PC-9 (cell line): ENCODE measurements around the gene PITPNC1. TPM values are rescaled to one million over a fixed set of nuclear protein-coding genes. Genes with fewer than 3 reads are reported as not detected.

Source experiments
- BruUV-seq: library from RNA; stranded (reverse); fragments of 400-500 nt; replicated peaks from 2 replicates; lab custom pipeline; 2021; lab: Mats Ljungman, UMichigan
- CTCF ChIA-PET: fragments of 300-600 bp; sonication (Branson Sonifier 250); formaldehyde crosslinking; loops from one replicate; lab custom pipeline; 2022; ENCODE audit warnings: antibody characterized with exemption; lab: Charles Lee
- POLR2A ChIA-PET: fragments of 300-600 bp; sonication (Branson Sonifier 250); formaldehyde crosslinking; loops from one replicate; lab custom pipeline; 2022; ENCODE audit warnings: antibody characterized with exemption; ENCODE audit not compliant: unreplicated experiment; lab: Charles Lee
- DNase-seq, 2 experiments: peaks; one replicate each; pipeline versions ENCODE4 v3.0.0 to v3.0.0-alpha.2; 2015 to 2022; ENCODE audit warnings: mixed read lengths in 1 of 2
- H2AFZ ChIP-seq: fragments of 200-600 bp; sonication (generic); 2 replicates; pipeline ENCODE4 v1.8.1; 2017; ENCODE audit warnings: antibody characterized with exemption
- H3F3A ChIP-seq: fragments of 200-600 bp; sonication (generic); 2 replicates; pipeline ENCODE4 v1.8.1; 2017; ENCODE audit warnings: antibody characterized with exemption, mild to moderate bottlenecking, low read depth; ENCODE audit not compliant: insufficient read depth
- H3K27ac ChIP-seq: fragments of 200-600 bp; sonication (generic); 2 replicates; pipeline ENCODE4 v1.6.1; 2016; ENCODE audit warnings: mixed run types
- H3K27me3 ChIP-seq: fragments of 200-600 bp; sonication (generic); 2 replicates; pipeline ENCODE4 v1.6.1; 2016; ENCODE audit warnings: low read depth, mixed run types; ENCODE audit not compliant: insufficient read depth
- H3K36me3 ChIP-seq: fragments of 200-600 bp; sonication (generic); 2 replicates; pipeline ENCODE4 v1.6.1; 2016; ENCODE audit warnings: low read depth, mixed run types
- H3K4me1 ChIP-seq: fragments of 200-600 bp; sonication (generic); replicated peaks from 2 replicates; pipeline ENCODE4 v1.6.1; 2016; ENCODE audit warnings: mixed run types; ENCODE audit not compliant: insufficient read depth
- H3K4me2 ChIP-seq: fragments of 200-600 bp; sonication (generic); 2 replicates; pipeline ENCODE4 v1.6.1; 2017; ENCODE audit warnings: mixed run types
- H3K4me3 ChIP-seq: fragments of 200-600 bp; sonication (generic); 2 replicates; pipeline ENCODE4 v1.6.1; 2016; ENCODE audit warnings: mixed run types
- H3K79me2 ChIP-seq: fragments of 200-600 bp; sonication (generic); 2 replicates; pipeline ENCODE4 v1.6.1; 2017; ENCODE audit warnings: low read depth, mixed run types
- H3K9me2 ChIP-seq: fragments of 200-600 bp; sonication (generic); 2 replicates; pipeline ENCODE4 v1.8.1; 2017; ENCODE audit warnings: mild to moderate bottlenecking; ENCODE audit not compliant: insufficient read depth
- H3K9me3 ChIP-seq: fragments of 200-600 bp; sonication (generic); 2 replicates; pipeline ENCODE4 v1.8.1; 2016; ENCODE audit warnings: low read depth; ENCODE audit not compliant: insufficient read depth
- H4K20me1 ChIP-seq: fragments of 200-600 bp; sonication (generic); 2 replicates; pipeline ENCODE4 v1.8.1; 2017; ENCODE audit not compliant: insufficient read depth
- EZH2 ChIP-seq: fragments of 200-600 bp; sonication (generic); IDR thresholded peaks from 2 replicates; pipeline ENCODE4 v1.8.0; 2017; ENCODE audit warnings: antibody characterized with exemption, low read depth
- intact Hi-C: fragments of 100-400 bp; cut with micrococcal nuclease; formaldehyde crosslinking; loops from one replicate; pipeline ENCODE4 v1.10.0; 2022; ENCODE audit not compliant: unreplicated experiment
- total RNA-seq: library from RNA; stranded (reverse); gene quantifications from 2 replicates; pipeline ENCODE4 v1.2.3, GENCODE V29; 2021
- TF ChIP-seq, protein P1 (sequence below): fragments of 200-600 bp; sonication (generic); conservative IDR thresholded peaks from 2 replicates; pipeline ENCODE4 v1.6.1; 2017; ENCODE audit warnings: mixed run types, antibody characterized with exemption, mild to moderate bottlenecking, moderate library complexity

Gene PITPNC1
- total RNA-seq, 1 experiment from 2014 or later: 6.0 TPM

DNA sequence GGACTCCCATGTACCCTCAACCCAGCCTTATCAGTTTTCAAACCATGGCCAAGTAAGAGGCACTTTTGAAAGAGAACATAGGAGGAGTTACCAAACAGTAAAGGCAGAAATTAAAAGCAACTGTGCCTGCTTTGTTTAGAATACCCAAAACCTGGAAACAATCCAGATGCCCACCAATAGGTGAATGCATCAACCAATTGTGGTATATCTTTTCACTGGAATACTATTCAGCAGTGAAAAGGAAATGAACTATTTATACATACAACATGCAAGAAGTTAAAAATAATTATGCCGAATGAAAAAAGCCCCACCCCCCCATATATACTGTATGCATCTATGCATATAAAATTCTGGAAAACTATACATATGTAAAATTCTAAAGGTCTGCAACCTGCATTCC is 37.0 kb downstream of the PITPNC1 start:
- CTCF ChIA-PET: no interaction called here
- no peak overlapping the region for H3K27ac ChIP-seq
- DNase-seq: no peak
- POLR2A ChIA-PET: no interaction called here
- no peak overlapping the region for H3K4me3 ChIP-seq
- H3K9me2 ChIP-seq: no peaks in the 10 kb centered on the region
- H4K20me1 ChIP-seq: no peaks in the 10 kb centered on the region
- H3K4me1 ChIP-seq: no peaks in the 10 kb centered on the region
- H3K9me3 ChIP-seq: no peaks in the 10 kb centered on the region
- H3K27me3 ChIP-seq: no peaks in the 10 kb centered on the region
- BruUV-seq: no TSS peak
- H3K79me2 ChIP-seq: no peaks in the 10 kb centered on the region
- H2AFZ ChIP-seq: no peak overlapping the region
- TF ChIP-seq EZH2: no peak
- TF ChIP-seq, protein P1, sequence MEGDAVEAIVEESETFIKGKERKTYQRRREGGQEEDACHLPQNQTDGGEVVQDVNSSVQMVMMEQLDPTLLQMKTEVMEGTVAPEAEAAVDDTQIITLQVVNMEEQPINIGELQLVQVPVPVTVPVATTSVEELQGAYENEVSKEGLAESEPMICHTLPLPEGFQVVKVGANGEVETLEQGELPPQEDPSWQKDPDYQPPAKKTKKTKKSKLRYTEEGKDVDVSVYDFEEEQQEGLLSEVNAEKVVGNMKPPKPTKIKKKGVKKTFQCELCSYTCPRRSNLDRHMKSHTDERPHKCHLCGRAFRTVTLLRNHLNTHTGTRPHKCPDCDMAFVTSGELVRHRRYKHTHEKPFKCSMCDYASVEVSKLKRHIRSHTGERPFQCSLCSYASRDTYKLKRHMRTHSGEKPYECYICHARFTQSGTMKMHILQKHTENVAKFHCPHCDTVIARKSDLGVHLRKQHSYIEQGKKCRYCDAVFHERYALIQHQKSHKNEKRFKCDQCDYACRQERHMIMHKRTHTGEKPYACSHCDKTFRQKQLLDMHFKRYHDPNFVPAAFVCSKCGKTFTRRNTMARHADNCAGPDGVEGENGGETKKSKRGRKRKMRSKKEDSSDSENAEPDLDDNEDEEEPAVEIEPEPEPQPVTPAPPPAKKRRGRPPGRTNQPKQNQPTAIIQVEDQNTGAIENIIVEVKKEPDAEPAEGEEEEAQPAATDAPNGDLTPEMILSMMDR: no peak
- H3F3A ChIP-seq: no peaks in the 10 kb centered on the region
- no peak overlapping the region for H3K4me2 ChIP-seq
- H3K36me3 ChIP-seq: no peaks in the 10 kb centered on the region
- intact Hi-C loops: no loop called here

DNA sequence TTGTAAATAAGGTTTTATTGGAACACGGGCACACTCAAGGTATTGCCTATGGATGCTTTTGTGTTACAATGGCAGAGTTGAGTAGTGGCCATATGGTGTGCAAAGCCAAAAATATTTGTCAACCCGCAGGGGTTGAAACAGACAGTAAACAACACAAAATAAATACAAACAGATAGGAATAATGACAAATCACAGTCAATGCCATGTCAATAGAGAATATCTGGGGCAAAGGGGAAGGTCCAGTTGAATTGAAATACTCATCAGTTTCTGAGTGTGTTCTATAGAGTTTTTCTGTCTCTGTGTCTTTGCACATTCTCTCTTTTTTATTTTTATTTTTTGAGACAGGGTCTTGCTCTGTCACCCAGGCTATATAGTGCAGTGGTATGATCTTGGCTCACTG is 37.5 kb downstream of the PITPNC1 start:
- TF ChIP-seq EZH2: no peak
- TF ChIP-seq, protein P1: no peak
- H3K27ac ChIP-seq: no peak overlapping the region
- no peaks in the 10 kb centered on the region for H3K4me1 ChIP-seq
- ChIA-PET POLR2A (no interaction called here), CTCF (no interaction called here)
- H3K9me2 ChIP-seq: no peaks in the 10 kb centered on the region
- no peak overlapping the region for H3K4me3 ChIP-seq
- H3K4me2 ChIP-seq: no peak overlapping the region
- DNase-seq: no peak
- H2AFZ ChIP-seq: no peak overlapping the region
- H3K79me2 ChIP-seq: no peaks in the 10 kb centered on the region
- H3K36me3 ChIP-seq: no peaks in the 10 kb centered on the region
- H3K9me3 ChIP-seq: no peaks in the 10 kb centered on the region
- no peaks in the 10 kb centered on the region for H4K20me1 ChIP-seq
- H3K27me3 ChIP-seq: no peaks in the 10 kb centered on the region
- H3F3A ChIP-seq: no peaks in the 10 kb centered on the region
- intact Hi-C loops: no loop called here
- BruUV-seq: no TSS peak

DNA sequence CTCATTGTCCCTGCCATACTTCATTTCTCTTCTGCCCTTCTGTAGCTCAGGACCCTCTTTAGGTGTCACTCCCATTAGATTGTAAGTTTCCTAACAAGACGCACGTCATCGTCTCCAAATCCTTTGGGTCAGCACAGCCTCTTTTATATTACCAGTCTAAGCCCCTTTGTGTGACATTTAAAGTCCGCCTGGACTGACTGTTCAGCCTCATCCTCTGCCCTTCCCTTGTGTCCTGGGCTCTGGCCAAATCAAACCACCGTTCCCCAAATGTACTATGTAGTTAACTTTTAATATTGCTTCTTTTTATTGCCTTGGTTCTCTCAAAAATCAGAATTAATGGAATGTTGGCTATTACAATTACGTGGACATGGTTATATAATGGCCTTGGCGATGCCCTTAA is 38.2 kb downstream of the PITPNC1 start:
- H3K9me3 ChIP-seq: no peaks in the 10 kb centered on the region
- H3K9me2 ChIP-seq: no peaks in the 10 kb centered on the region
- H3K4me3 ChIP-seq: no peak overlapping the region
- no peak for DNase-seq
- BruUV-seq: no TSS peak
- no peaks in the 10 kb centered on the region for H3K79me2 ChIP-seq
- intact Hi-C loops: no loop called here
- no peak overlapping the region for H3K27ac ChIP-seq
- POLR2A ChIA-PET: no interaction called here
- no peak for TF ChIP-seq EZH2
- TF ChIP-seq, protein P1: no peak
- H3K4me2 ChIP-seq: no peak overlapping the region
- no peak overlapping the region for H2AFZ ChIP-seq
- H3K36me3 ChIP-seq: no peaks in the 10 kb centered on the region
- CTCF ChIA-PET: no interaction called here
- H3K4me1 ChIP-seq: no peaks in the 10 kb centered on the region
- H4K20me1 ChIP-seq: no peaks in the 10 kb centered on the region
- H3F3A ChIP-seq: no peaks in the 10 kb centered on the region
- no peaks in the 10 kb centered on the region for H3K27me3 ChIP-seq
